Keratinocyte (primary cell): Measurements from ENCODE around the gene ELOA. TPM values are rescaled to one million over a fixed set of nuclear protein-coding genes. Genes with fewer than 3 reads are reported as not detected.

Experiments used
- DNase-seq: peaks from one replicate; pipeline ENCODE4 v3.0.0-alpha.2; 2011; ENCODE audit warnings: low read depth, missing footprints, low spot score
- FAIRE-seq: peaks from 2 replicates; lab custom pipeline; 2011; peaks lifted over from hg19 to GRCh38; lab: Jason Lieb, UNC
- H2AFZ ChIP-seq: 2 replicates; pipeline ENCODE4 v1.6.0; 2012; ENCODE audit warnings: low read length, control low read depth, inconsistent platforms; ENCODE audit not compliant: control insufficient read depth
- H3K27ac ChIP-seq: 2 replicates; pipeline ENCODE4 v1.5.1; 2011; ENCODE audit warnings: low read length; ENCODE audit not compliant: control insufficient read depth, insufficient read depth
- H3K27me3 ChIP-seq: 3 replicates; pipeline ENCODE4 v1.6.0; 2011; ENCODE audit warnings: low read length; ENCODE audit not compliant: control insufficient read depth, insufficient read depth; ENCODE audit errors: extremely low read depth
- H3K36me3 ChIP-seq, 2 experiments: 2 replicates in 1 of 2; 3 replicates in 1 of 2; pipeline ENCODE4 v1.5.1; 2011; ENCODE audit warnings: low read length in 2 of 2, mild to moderate bottlenecking in 1 of 2; ENCODE audit not compliant: control insufficient read depth in 2 of 2, insufficient read depth in 2 of 2; ENCODE audit errors: extremely low read depth in 1 of 2
- H3K4me1 ChIP-seq: 3 replicates; pipeline ENCODE4 v1.5.1; 2011; ENCODE audit warnings: low read length; ENCODE audit not compliant: control insufficient read depth, insufficient read depth; ENCODE audit errors: extremely low read depth
- H3K4me2 ChIP-seq: 3 replicates; pipeline ENCODE4 v1.6.0; 2011; ENCODE audit warnings: low read depth, low read length; ENCODE audit not compliant: control insufficient read depth, insufficient read depth; ENCODE audit errors: extremely low read depth
- H3K4me3 ChIP-seq, 3 experiments: fragments of 200-600 bp in 1 of 3; sonication (generic) in 1 of 3; 2 replicates in 2 of 3; 3 replicates in 1 of 3; pipeline ENCODE4 v1.5.1; 2011 to 2016; ENCODE audit warnings: low read length in 3 of 3, mild to moderate bottlenecking in 3 of 3, control low read depth in 2 of 3, inconsistent platforms in 1 of 3, low read depth in 1 of 3, mixed read lengths in 1 of 3, mixed run types in 1 of 3, moderate library complexity in 1 of 3; ENCODE audit not compliant: control insufficient read depth in 2 of 3, insufficient read depth in 2 of 3; ENCODE audit errors: extremely low read depth in 1 of 3
- H3K79me2 ChIP-seq: 2 replicates; pipeline ENCODE4 v1.6.0; 2012; ENCODE audit warnings: low read length; ENCODE audit not compliant: control insufficient read depth, insufficient read depth
- H3K9ac ChIP-seq: 3 replicates; pipeline ENCODE4 v1.6.0; 2011; ENCODE audit warnings: low read length; ENCODE audit not compliant: control insufficient read depth, insufficient read depth; ENCODE audit errors: extremely low read depth
- H3K9me1 ChIP-seq: 3 replicates; pipeline ENCODE4 v1.6.0; 2011; ENCODE audit warnings: low read length; ENCODE audit not compliant: control insufficient read depth, insufficient read depth; ENCODE audit errors: extremely low read depth
- H3K9me3 ChIP-seq: 2 replicates; pipeline ENCODE4 v1.5.1; 2012; ENCODE audit warnings: low read depth, low read length; ENCODE audit not compliant: control insufficient read depth
- H4K20me1 ChIP-seq: 3 replicates; pipeline ENCODE4 v1.6.0; 2011; ENCODE audit warnings: low read length; ENCODE audit not compliant: control insufficient read depth, insufficient read depth; ENCODE audit errors: extremely low read depth
- CTCF ChIP-seq, 3 experiments: IDR thresholded peaks in 1 of 3; conservative IDR thresholded peaks in 1 of 3; optimal IDR thresholded peaks in 1 of 3; 2 replicates in 2 of 3; 3 replicates in 1 of 3; pipeline versions ENCODE3 to v1.5.1; 2011; ENCODE audit warnings: low read length in 3 of 3, mild to moderate bottlenecking in 3 of 3, moderate library complexity in 2 of 3, control low read depth in 1 of 3, inconsistent platforms in 1 of 3; ENCODE audit not compliant: insufficient read depth in 2 of 3; ENCODE audit errors: extremely low read depth in 1 of 3
- EZH2 ChIP-seq: IDR thresholded peaks from one replicate; pipeline ENCODE4 v1.6.1; 2012; ENCODE audit warnings: inconsistent platforms, mild to moderate bottlenecking, low read length, moderate library complexity
- dilution Hi-C: fragments of 300-500 bp; cut with MboI; formaldehyde crosslinking; loops from one replicate; pipeline ENCODE4 v1.7.0; 2020; ENCODE audit warnings: low sequenced_read_pairs; ENCODE audit not compliant: extremely low pct_ligation_motif_present
- polyA plus RNA-seq, 5 experiments: library from polyadenylated mRNA; depleted of rRNA in 3 of 5; stranded (reverse) in 3 of 5; stranded (forward) in 1 of 5; unstranded in 1 of 5; fragments of >200 nt; gene quantifications; 1 replicate in 1 of 5; 2 replicates in 3 of 5; 3 replicates in 1 of 5; pipeline versions ENCODE4 v1.2.1 to v1.2.3, GENCODE V29; 2011 to 2012; ENCODE audit warnings: missing spikeins in 2 of 5, low read depth in 1 of 5, low replicate concordance in 1 of 5

The ELOA gene
- polyA plus RNA-seq, 1 donor (not counting 4 experiments of a cell fraction or from before 2014, with no cell fraction given) = 31.8 TPM

GRCh38 chr1:23797478-23798448 lies 54.5 kb downstream of the ELOA start:
- Histone ChIP-seq H3K9ac (no peak overlapping the region), H3K4me1 (peaks cover 22% of the 10 kb centered on the region), H3K36me3 (peaks cover 34 to 40% of the 10 kb centered on the region in 2 experiments), H3K9me3 (no peaks in the 10 kb centered on the region), H3K27me3 (no peaks in the 10 kb centered on the region), H2AFZ (no peak overlapping the region), H3K4me3 (no peak overlapping the region), H4K20me1 (no peaks in the 10 kb centered on the region), H3K79me2 (peaks cover 7% of the 10 kb centered on the region), H3K9me1 (no peaks in the 10 kb centered on the region), H3K4me2 (no peak overlapping the region), H3K27ac (no peak overlapping the region)
- FAIRE-seq = no peak
- TF ChIP-seq EZH2 = no peak
- TF ChIP-seq CTCF (optimal IDR thresholded peaks at IDR 0.05 in 1 of 3, IDR thresholded peaks at IDR 0.05 in 1 of 3, conservative IDR thresholded peaks at IDR 0.05 in 1 of 3; ENCODE audit: extremely low read depth in 1 of 3, insufficient read depth in 2 of 3, low read length in 3 of 3) = no peak
- no peak for DNase-seq
- dilution Hi-C loops = no loop called here

- no peaks in the 10 kb centered on the region for H4K20me1 ChIP-seq
- peak overlapping the region; percentile 83 for H3K27ac ChIP-seq
- no peaks in the 10 kb centered on the region for H3K9me3 ChIP-seq
- TF ChIP-seq EZH2 (no peak), CTCF (optimal IDR thresholded peaks at IDR 0.05 in 1 of 3, IDR thresholded peaks at IDR 0.05 in 1 of 3, conservative IDR thresholded peaks at IDR 0.05 in 1 of 3; ENCODE audit: extremely low read depth in 1 of 3, insufficient read depth in 2 of 3, low read length in 3 of 3) (peak; percentile 3 to 43 (median 11))
- peak overlapping the region; percentile 83 for H3K9ac ChIP-seq
- DNase-seq (no peak), FAIRE-seq (no peak)
- H3K4me2 ChIP-seq = peak overlapping the region; percentile 99
- peaks cover 14% of the 10 kb centered on the region for H3K4me1 ChIP-seq
- dilution Hi-C loops = no loop called here
- peak overlapping the region in 1 of 3 experiments; percentile 82 for H3K4me3 ChIP-seq
- H3K9me1 ChIP-seq = no peaks in the 10 kb centered on the region
- no peaks in the 10 kb centered on the region for H3K27me3 ChIP-seq
- no peak overlapping the region for H2AFZ ChIP-seq
- H3K79me2 ChIP-seq = peaks cover 1% of the 10 kb centered on the region
- peaks cover 27 to 34% of the 10 kb centered on the region in 2 experiments for H3K36me3 ChIP-seq
These were observed 55.4 kb downstream of the ELOA start for GRCh38 chr1:23798662-23799142.
